ENCODE data around the gene TNFRSF1A. TPM values are rescaled to one million over a fixed set of nuclear protein-coding genes. Genes with fewer than 3 reads are reported as not detected.

The TNFRSF1A gene
- total and polyA plus RNA-seq, 2 of the 13 experiments (the other 11 are each of a cell fraction or from before 2014, with no cell fraction given) = 41.5 to 61.2 TPM

- TF ChIP-seq ZNF207 (IDR thresholded peaks at IDR 0.05; ENCODE audit: borderline replicate concordance) (no peak), PATZ1 (CRISPR knock-in tag; IDR thresholded peaks at IDR 0.05) (no peak), ZNF878 (CRISPR knock-in tag; IDR thresholded peaks at IDR 0.05) (no peak), NR2F1 (CRISPR knock-in tag; IDR thresholded peaks at IDR 0.05) (no peak), DBP (CRISPR knock-in tag; IDR thresholded peaks at IDR 0.05; ENCODE audit: not compliant biosample characterization) (no peak), ZNF703 (CRISPR knock-in tag; IDR thresholded peaks at IDR 0.05; ENCODE audit: borderline replicate concordance) (no peak), CSRNP2 (CRISPR knock-in tag; conservative IDR thresholded peaks at IDR 0.05; ENCODE audit: low read depth) (no peak), NFKBIZ (CRISPR knock-in tag; IDR thresholded peaks at IDR 0.05) (no peak), PHF8 (CRISPR knock-in tag; IDR thresholded peaks at IDR 0.05) (peak; percentile 41; the same call in 1 of the 2 replicates), MTA1 (CRISPR knock-in tag; IDR thresholded peaks at IDR 0.05; ENCODE audit: borderline replicate concordance) (no peak), ZBTB40 (IDR thresholded peaks at IDR 0.05) (no peak), ZBTB40 (CRISPR knock-in tag; IDR thresholded peaks at IDR 0.05) (no peak), ZSCAN5A (CRISPR knock-in tag; IDR thresholded peaks at IDR 0.05; ENCODE audit: borderline replicate concordance) (no peak), FLYWCH1 (CRISPR knock-in tag; IDR thresholded peaks at IDR 0.05) (no peak), HDAC2 (CRISPR knock-in tag; IDR thresholded peaks at IDR 0.05) (peak; percentile 73)
Observed at GRCh38 chr12:6280053-6280469, 61.8 kb downstream of the TNFRSF1A start (continued).
